ENCODE measurements around the gene MAGEA2.
"Not testable (repeated sequence)": the region's sequence is repeated elsewhere in the genome, so short reads cannot be mapped to it uniquely, and the experiment has no call there.

The MAGEA2 gene

GRCh38 chrX:152706500-152706899, 47.1 kb downstream of the MAGEA2 start:
- DNase-seq: not testable (repeated sequence)

DNA sequence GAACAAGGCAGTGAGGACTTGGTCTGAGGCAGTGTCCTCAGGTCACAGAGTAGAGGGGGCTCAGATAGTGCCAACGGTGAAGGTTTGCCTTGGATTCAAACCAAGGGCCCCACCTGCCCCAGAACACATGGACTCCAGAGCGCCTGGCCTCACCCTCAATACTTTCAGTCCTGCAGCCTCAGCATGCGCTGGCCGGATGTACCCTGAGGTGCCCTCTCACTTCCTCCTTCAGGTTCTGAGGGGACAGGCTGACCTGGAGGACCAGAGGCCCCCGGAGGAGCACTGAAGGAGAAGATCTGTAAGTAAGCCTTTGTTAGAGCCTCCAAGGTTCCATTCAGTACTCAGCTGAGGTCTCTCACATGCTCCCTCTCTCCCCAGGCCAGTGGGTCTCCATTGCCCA, 53.3 kb downstream of the MAGEA2 start:
- not testable (repeated sequence) for DNase-seq

All from hematopoietic multipotent progenitor cell treated with erythropoietin and hydrocortisone succinate and interleukin-3 and kit ligand, for 4 days (in vitro differentiated cells).